Aorta (tissue), 5 donors: ENCODE measurements around the gene SIPA1L3. TPM values are rescaled to one million over a fixed set of nuclear protein-coding genes. Genes with fewer than 3 reads are reported as not detected.

Source experiments
- ATAC-seq: fragments of 200-7000 bp; cut with Tn5 transposase; one replicate; pipeline ENCODE4 v1.9.1; 2022; ENCODE audit warnings: moderate library complexity; ENCODE audit not compliant: low FRiP score
- DNase-seq, 2 donors: peaks; one replicate each; pipeline ENCODE4 v3.0.0-alpha.2; 2020
- H3K27ac ChIP-seq, 2 donors: one replicate each; pipeline ENCODE4 v1.5.1; 2013; ENCODE audit warnings: low read length in 2 of 2, mild to moderate bottlenecking in 2 of 2, moderate library complexity in 2 of 2, control low read depth in 1 of 2, inconsistent platforms in 1 of 2, low read depth in 1 of 2
- H3K27me3 ChIP-seq, 2 donors: one replicate each; pipeline ENCODE4 v1.6.1; 2013; ENCODE audit warnings: control low read depth in 1 of 2, low read length in 1 of 2, mild to moderate bottlenecking in 1 of 2, moderate library complexity in 1 of 2; ENCODE audit not compliant: insufficient read depth in 2 of 2, control insufficient read depth in 1 of 2
- H3K36me3 ChIP-seq, 2 donors: one replicate each; pipeline ENCODE4 v1.6.1; 2013; ENCODE audit warnings: control low read depth in 1 of 2, low read length in 1 of 2, mild to moderate bottlenecking in 1 of 2; ENCODE audit not compliant: insufficient read depth in 2 of 2, control insufficient read depth in 1 of 2
- H3K4me1 ChIP-seq, 2 donors: one replicate each; pipeline ENCODE4 v1.6.1; 2013; ENCODE audit warnings: low read length in 2 of 2, control low read depth in 1 of 2, mild to moderate bottlenecking in 1 of 2, moderate library complexity in 1 of 2; ENCODE audit not compliant: insufficient read depth in 2 of 2, control insufficient read depth in 1 of 2
- H3K4me3 ChIP-seq, 2 donors: one replicate each; pipeline ENCODE4 v1.5.1; 2013; ENCODE audit warnings: low read length in 2 of 2, control low read depth in 1 of 2, mild to moderate bottlenecking in 1 of 2
- H3K9me3 ChIP-seq: one replicate; pipeline ENCODE4 v1.6.1; 2013; ENCODE audit warnings: mild to moderate bottlenecking, low read length; ENCODE audit not compliant: control insufficient read depth
- WGBS, 2 donors: extraction: QIAGEN DNeasy Blood & Tissue Kit; methylation state at CpG; one replicate each; pipeline ENCODE4 v1.1.7; 2013; 5-methylcytosine and 5-hydroxymethylcytosine counted together
- intact Hi-C, 2 donors: fragments of 100-400 bp; cut with DNase I; formaldehyde crosslinking; loops; one replicate each; pipeline versions ENCODE4 v1.14.2 to v1.15.0; 2022
- polyA plus RNA-seq, 2 donors: library from polyadenylated mRNA; stranded (reverse); fragments of 200-250 nt; gene quantifications; one replicate each; pipeline ENCODE4 v1.2.3, GENCODE V29; 2013
- total RNA-seq, 2 donors: library from RNA; stranded (reverse); fragmentation: NEBNext Ultra II Directional; extraction: Animal tissue kit (Norgen Biotek cat#: 25700); gene quantifications; one replicate each; pipeline ENCODE4 v1.2.1, GENCODE V29; 2021
- donor health status: healthy with polysubstance abuse.
- donor health status: Bipolar disorder and iron deficiency.
- donor health status: DM: no; HTN: no; CAD: no.
- donor health status: DM: no; HTN: no; CAD: no.
- donor health status: DM: yes; HTN: yes; CAD: no.

The SIPA1L3 gene
- total and polyA plus RNA-seq, 4 donors = 1.3 to 20.9 (median 11.2) TPM

DNA sequence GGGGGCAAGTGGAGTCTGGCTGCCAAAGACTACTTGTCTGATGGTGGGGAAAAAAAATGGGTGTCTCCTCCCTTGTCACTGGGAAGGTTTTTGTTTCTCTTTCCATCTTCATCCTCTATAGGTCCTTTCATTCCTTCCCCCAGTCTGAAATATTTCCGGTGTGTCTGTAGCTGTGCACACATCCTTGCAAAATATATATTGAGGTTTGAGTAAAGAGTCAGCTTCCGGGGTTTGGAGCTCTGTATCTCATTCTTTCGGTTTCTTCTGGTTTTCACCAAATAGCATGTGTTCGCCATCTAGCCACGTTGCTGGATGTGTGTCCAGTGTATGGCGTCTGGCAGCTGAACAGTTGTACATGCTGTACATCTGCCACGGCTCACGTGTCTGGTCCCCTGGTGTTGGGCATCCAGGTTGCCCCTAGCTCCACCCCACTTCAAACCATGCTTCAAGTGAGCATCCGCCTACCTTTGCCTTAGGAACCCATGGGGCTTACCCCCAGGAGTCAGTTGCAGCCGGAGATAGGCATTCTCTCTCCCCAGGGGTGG lies 142.2 kb downstream of the SIPA1L3 start:
- ATAC-seq = no peak
- no peak overlapping the region for H3K27ac ChIP-seq

DNA sequence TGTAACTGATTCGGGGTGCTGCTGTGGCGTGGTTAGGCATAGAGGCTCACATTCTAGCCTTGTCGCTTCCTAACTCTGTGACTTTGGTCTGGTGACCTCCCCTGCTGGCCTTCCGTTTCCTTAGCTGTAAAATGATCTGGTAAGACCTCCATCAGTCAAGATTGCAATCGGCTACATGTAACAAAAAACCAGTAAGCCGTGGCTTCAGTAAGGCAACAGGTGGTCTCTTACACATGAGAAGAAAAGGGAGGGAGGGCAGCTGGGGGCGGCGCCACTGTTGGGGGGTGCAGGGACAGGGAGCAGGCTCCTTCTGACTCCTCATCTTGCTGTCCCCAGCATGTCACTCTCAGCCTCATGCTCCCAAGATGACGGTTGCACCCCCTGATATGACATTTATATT lies 148.0 kb downstream of the SIPA1L3 start:
- no peaks in the 10 kb centered on the region for H3K9me3 ChIP-seq
- ATAC-seq (no peak), DNase-seq (no peak)
- no peaks in the 10 kb centered on the region for H3K36me3 ChIP-seq
- H3K27me3 ChIP-seq = no peaks in the 10 kb centered on the region
- WGBS, 2 donors = 82 to 83% methylated on average over 9 of the region's 9 CpGs
- intact Hi-C loops = no loop called here
- no peak overlapping the region for H3K4me3 ChIP-seq
- H3K27ac ChIP-seq = no peak overlapping the region
- H3K4me1 ChIP-seq = no peaks in the 10 kb centered on the region

More for the DNA sequence above, 142.2 kb downstream of the SIPA1L3 start:
- 84 to 88% methylated on average over 10 of the region's 10 CpGs for WGBS, 2 donors
- no peaks in the 10 kb centered on the region for H3K4me1 ChIP-seq
- no peaks in the 10 kb centered on the region for H3K36me3 ChIP-seq
- no peak overlapping the region for H3K4me3 ChIP-seq
- H3K27me3 ChIP-seq = no peaks in the 10 kb centered on the region
- intact Hi-C loops = no loop called here
- no peaks in the 10 kb centered on the region for H3K9me3 ChIP-seq
- no peak for DNase-seq

DNA sequence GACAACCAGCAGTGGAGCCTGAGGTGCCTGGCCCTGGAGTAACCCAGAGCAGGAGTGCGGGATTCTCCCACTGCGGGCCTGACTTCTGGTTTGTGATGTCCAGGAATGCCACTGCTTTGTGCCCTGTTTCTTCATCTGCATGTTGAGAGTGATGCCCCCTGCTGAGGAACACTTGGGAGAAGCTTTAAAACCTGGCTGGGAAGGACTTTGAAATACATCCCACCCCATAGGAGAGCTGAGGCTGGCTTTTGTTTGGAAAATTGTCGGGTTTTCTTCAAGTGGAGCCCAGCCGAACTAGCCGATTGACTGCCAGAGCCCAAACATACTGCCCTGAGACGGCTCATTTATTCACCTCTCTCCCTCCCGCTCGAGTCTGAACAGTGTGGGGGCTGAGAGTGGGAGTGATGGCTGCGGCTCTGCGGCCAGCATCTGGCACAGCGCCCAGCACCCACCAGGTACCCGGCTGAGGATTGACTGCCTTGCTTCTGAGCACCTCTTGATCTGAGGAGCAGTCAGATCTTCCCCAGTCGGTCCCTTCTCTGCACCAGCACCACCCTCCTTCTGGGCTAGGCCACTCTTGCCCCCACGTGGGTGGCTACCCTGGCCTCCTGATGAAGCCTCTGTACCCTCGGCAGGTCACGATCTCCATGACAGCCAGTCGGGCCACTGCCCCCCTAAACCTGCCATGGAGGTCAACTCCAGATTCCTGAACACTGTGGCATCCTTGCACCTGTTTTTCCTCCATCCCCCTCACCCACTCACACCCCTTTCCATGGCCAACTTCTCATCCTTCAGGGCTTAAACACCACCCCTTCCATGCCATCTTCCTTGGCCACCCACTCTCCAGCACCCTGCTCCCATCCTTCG lies 148.9 kb downstream of the SIPA1L3 start:
- Histone ChIP-seq H3K4me1 (no peaks in the 10 kb centered on the region), H3K36me3 (no peaks in the 10 kb centered on the region), H3K27ac (no peak overlapping the region), H3K27me3 (no peaks in the 10 kb centered on the region), H3K4me3 (no peak overlapping the region), H3K9me3 (no peaks in the 10 kb centered on the region)
- intact Hi-C loops = no loop called here
- DNase-seq (no peak), ATAC-seq (no peak)
- 53 to 57% methylated on average over 18 of the region's 18 CpGs for WGBS, 2 donors

DNA sequence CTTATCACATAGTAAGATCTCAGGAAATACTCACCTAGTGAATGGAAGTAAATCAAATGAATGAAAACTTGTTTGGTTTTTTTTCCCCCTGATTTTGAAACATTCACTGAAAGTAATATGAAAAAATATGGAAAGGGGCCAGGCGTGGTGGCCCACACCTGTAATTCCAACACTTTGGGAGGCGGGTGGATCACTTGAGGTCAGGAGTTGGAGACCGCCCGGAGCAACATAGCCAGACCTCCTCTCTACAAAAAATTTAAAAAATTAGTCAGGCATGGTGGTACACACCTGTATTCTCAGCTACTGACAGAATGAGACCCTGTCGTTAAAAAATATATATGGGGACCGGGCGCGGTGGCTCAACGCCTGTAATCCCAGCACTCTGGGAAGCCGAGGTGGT lies 149.6 kb downstream of the SIPA1L3 start:
- no peak for DNase-seq
- no peak overlapping the region for H3K27ac ChIP-seq
- H3K27me3 ChIP-seq = no peaks in the 10 kb centered on the region
- no peak for ATAC-seq
- no peaks in the 10 kb centered on the region for H3K36me3 ChIP-seq
- no peaks in the 10 kb centered on the region for H3K4me1 ChIP-seq
- WGBS, 2 donors = 93 to 97% methylated on average over 10 of the region's 10 CpGs
- no peak overlapping the region for H3K4me3 ChIP-seq
- no peaks in the 10 kb centered on the region for H3K9me3 ChIP-seq
- intact Hi-C loops = no loop called here

DNA sequence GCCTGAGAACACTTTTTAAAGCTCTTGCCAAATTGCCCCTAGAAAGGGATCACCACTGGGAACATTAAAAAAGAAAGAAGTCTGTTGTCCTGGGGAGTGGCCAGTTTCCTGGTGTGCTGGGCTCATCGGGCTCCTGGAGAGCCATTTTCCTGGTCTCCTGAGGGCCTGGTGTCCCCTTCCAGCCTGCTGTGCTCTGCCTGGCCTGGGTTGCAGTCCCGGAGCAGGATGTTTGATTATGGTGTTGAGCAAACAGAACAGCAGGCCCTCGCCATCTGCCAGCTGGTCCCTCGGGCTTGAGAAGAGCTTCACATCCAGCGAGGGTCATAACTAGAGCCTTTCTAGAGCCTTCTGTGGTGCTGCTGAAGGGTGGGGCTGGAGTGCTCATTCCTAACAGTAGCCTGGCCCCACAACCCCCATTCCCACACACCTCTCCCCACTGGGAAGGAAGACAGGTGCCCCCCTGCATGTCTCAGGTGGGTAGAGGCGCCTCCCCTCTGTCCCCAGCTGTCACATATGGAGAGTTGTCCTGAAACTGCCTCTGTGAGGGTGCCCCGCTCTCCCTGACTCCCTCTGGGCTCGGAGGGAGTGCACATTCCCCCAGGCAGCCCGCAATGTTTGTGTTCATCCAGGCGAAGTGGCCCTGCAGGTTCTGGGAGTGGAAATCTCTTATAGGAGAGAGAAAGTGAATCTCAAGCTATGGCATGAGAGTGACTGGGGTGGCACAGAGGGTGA lies 151.1 kb downstream of the SIPA1L3 start:
- intact Hi-C loops = no loop called here
- no peak for ATAC-seq

DNA sequence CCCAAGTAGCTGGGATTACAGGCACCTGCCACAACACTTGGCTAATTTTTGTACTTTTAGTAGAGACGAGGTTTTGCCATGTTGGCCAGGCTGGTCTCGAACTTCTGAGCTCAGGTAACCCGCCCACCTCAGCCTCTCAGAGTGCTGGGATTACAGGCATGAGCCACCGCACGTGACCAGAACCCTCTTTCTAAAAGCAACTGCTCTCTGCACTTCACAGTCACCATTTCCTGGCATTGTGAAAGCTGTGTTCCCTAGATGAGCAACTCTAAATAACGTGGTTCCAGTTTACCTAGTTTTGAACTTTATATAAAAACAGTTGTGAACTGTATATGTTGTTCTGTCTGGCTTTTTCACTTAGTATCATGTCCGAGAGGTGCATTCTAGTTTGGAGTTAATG lies 152.9 kb downstream of the SIPA1L3 start:
- H3K27me3 ChIP-seq = no peaks in the 10 kb centered on the region
- ATAC-seq (no peak), DNase-seq (no peak)
- 87 to 89% methylated on average over 7 of the region's 7 CpGs for WGBS, 2 donors
- no peak overlapping the region for H3K4me3 ChIP-seq
- H3K36me3 ChIP-seq = no peaks in the 10 kb centered on the region
- no peaks in the 10 kb centered on the region for H3K9me3 ChIP-seq
- no peaks in the 10 kb centered on the region for H3K4me1 ChIP-seq
- intact Hi-C loops = no loop called here
- H3K27ac ChIP-seq = no peak overlapping the region

More for the DNA sequence above, 151.1 kb downstream of the SIPA1L3 start:
- DNase-seq = no peak
- Histone ChIP-seq H3K36me3 (no peaks in the 10 kb centered on the region), H3K4me1 (no peaks in the 10 kb centered on the region), H3K9me3 (no peaks in the 10 kb centered on the region), H3K4me3 (no peak overlapping the region), H3K27ac (no peak overlapping the region), H3K27me3 (no peaks in the 10 kb centered on the region)
- WGBS, 2 donors = 79 to 82% methylated on average over 10 of the region's 10 CpGs

DNA sequence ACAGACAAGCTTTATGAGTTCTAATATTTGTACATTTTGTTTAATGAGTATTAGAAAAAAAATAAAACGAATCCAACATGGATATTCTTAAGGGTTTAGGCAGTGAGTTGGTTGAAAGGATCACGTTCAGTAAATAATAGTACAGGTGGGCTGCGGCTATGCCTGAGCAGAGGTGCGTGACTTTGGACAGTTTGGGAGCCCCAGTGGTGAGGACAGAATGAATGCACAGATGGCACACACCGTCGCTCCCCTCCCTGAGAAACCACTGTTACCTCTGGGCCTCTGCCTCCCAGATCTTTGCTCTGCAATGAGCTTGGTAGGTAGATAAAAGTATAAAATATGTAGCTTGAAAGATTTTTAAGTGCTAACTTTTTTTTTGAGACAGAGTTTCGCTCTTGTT lies 153.3 kb downstream of the SIPA1L3 start:
- no peaks in the 10 kb centered on the region for H3K9me3 ChIP-seq
- H3K36me3 ChIP-seq = no peaks in the 10 kb centered on the region
- 96 to 97% methylated on average over 7 of the region's 7 CpGs for WGBS, 2 donors
- H3K27me3 ChIP-seq = no peaks in the 10 kb centered on the region
- no peaks in the 10 kb centered on the region for H3K4me1 ChIP-seq
- intact Hi-C loops = no loop called here
- DNase-seq = no peak
- ATAC-seq = no peak
- H3K27ac ChIP-seq = no peak overlapping the region
- no peak overlapping the region for H3K4me3 ChIP-seq

DNA sequence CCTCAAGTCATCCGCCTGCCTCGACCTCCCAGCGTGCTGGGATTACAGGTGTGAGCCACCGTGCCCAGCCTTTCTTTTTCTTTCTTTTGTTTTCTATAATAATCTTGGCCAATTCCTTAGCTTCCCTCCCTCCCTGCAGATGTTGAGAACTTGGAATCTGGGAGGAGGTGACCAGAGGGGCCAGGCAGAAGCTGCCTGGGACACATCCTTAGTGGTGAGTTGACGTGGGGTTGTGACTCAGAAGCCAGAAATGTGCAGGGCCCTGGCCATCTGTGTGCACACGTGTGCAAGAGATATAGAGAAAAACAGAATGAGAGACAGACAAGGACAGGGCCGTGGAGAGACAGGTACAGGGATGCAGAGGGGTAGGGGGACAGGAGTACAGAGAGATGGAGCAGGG lies 154.3 kb downstream of the SIPA1L3 start:
- DNase-seq (no peak), ATAC-seq (no peak)
- no peak overlapping the region for H3K4me3 ChIP-seq
- no peaks in the 10 kb centered on the region for H3K36me3 ChIP-seq
- no peaks in the 10 kb centered on the region for H3K9me3 ChIP-seq
- no peak overlapping the region for H3K27ac ChIP-seq
- WGBS, 2 donors = 90 to 94% methylated on average over 7 of the region's 7 CpGs
- intact Hi-C loops = no loop called here
- no peaks in the 10 kb centered on the region for H3K27me3 ChIP-seq
- H3K4me1 ChIP-seq = no peaks in the 10 kb centered on the region
